Panc1 (cell line): ENCODE results near the gene ACP2. TPM values are rescaled to one million over a fixed set of nuclear protein-coding genes. Genes with fewer than 3 reads are reported as not detected.
"Not testable (repeated sequence)": the region's sequence is repeated elsewhere in the genome, so short reads cannot be mapped to it uniquely, and the experiment has no call there.

Experiments
- ATAC-seq: fragments of 200-7000 bp; cut with Tn5 transposase; 2 replicates; pipeline ENCODE4 v1.9.1; 2020; ENCODE audit warnings: mild to moderate bottlenecking, moderate library complexity
- BruUV-seq: library from RNA; stranded (reverse); fragments of 400-500 nt; replicated peaks from 2 replicates; lab custom pipeline; 2021; lab: Mats Ljungman, UMichigan
- CTCF ChIA-PET: fragments of 300-600 bp; sonication (Branson Sonifier 250); formaldehyde crosslinking; loops from one replicate; lab custom pipeline; 2022; ENCODE audit warnings: antibody characterized with exemption; lab: Charles Lee
- POLR2A ChIA-PET: fragments of 300-600 bp; sonication (Branson Sonifier 250); formaldehyde crosslinking; loops from one replicate; lab custom pipeline; 2022; ENCODE audit warnings: antibody characterized with exemption; lab: Charles Lee
- DNase-seq: peaks from one replicate; pipeline ENCODE4 v3.0.0-alpha.2; 2010; ENCODE audit warnings: low read depth, low spot score
- H3K27ac ChIP-seq: 2 replicates; pipeline ENCODE4 v1.5.1; 2011; ENCODE audit warnings: mild to moderate bottlenecking, low read length, inconsistent platforms
- H3K27me3 ChIP-seq: fragments of 200-500 bp; sonication (Bioruptor generic); 2 replicates; pipeline ENCODE4 v1.6.0; 2014; ENCODE audit warnings: low read length, inconsistent platforms; ENCODE audit not compliant: control insufficient read depth, insufficient read depth
- H3K36me3 ChIP-seq: fragments of 200-500 bp; sonication (Bioruptor generic); 2 replicates; pipeline ENCODE4 v1.5.1; 2014; ENCODE audit warnings: inconsistent platforms, mild to moderate bottlenecking, low read length, moderate library complexity; ENCODE audit not compliant: control insufficient read depth, insufficient read depth
- H3K4me1 ChIP-seq: 2 replicates; pipeline ENCODE4 v1.5.1; 2011; ENCODE audit warnings: inconsistent platforms, mild to moderate bottlenecking, low read length, moderate library complexity; ENCODE audit not compliant: control insufficient read depth, insufficient read depth
- H3K4me3 ChIP-seq, 2 experiments: 2 replicates each; pipeline ENCODE4 v1.5.1; 2011 to 2012; ENCODE audit warnings: low read depth in 2 of 2, low read length in 2 of 2, mild to moderate bottlenecking in 2 of 2, inconsistent platforms in 1 of 2, moderate library complexity in 1 of 2
- H3K9me3 ChIP-seq: fragments of 200-500 bp; sonication (Bioruptor generic); 2 replicates; pipeline ENCODE4 v1.5.1; 2014; ENCODE audit warnings: low read depth, mild to moderate bottlenecking, inconsistent platforms, low read length, moderate library complexity; ENCODE audit not compliant: control insufficient read depth, insufficient read depth
- CTCF ChIP-seq: fragments of 450-650 bp; IDR thresholded peaks from 2 replicates; pipeline ENCODE4 v1.5.1; 2017; ENCODE audit warnings: mild to moderate bottlenecking
- POLR2AphosphoS5 ChIP-seq: IDR thresholded peaks from 2 replicates; pipeline ENCODE4 v1.6.1; 2012; ENCODE audit warnings: mild to moderate bottlenecking, low read depth, low read length, moderate library complexity
- SIN3A ChIP-seq: IDR thresholded peaks from 2 replicates; pipeline ENCODE4 v1.6.1; 2012; ENCODE audit warnings: low read depth, mild to moderate bottlenecking, low read length, moderate library complexity, borderline replicate concordance; ENCODE audit not compliant: insufficient read depth
- TCF7L2 ChIP-seq: IDR thresholded peaks from 2 replicates; pipeline ENCODE4 v1.6.1; 2011; ENCODE audit warnings: mild to moderate bottlenecking, low read depth, low read length, inconsistent platforms
- in situ Hi-C: cut with HindIII; loops from 2 replicates; pipeline ENCODE4 v1.10.0; 2016; ENCODE audit warnings: low sequenced_read_pairs, low pct_unique_long_range_greater_than_20kb
- intact Hi-C: fragments of 100-400 bp; cut with micrococcal nuclease; formaldehyde crosslinking; loops from one replicate; pipeline ENCODE4 v1.10.0; 2022; ENCODE audit not compliant: unreplicated experiment
- total RNA-seq: library from RNA; stranded (reverse); gene quantifications from one replicate; pipeline ENCODE4 v1.2.1, GENCODE V29; 2021; ENCODE audit not compliant: unreplicated experiment
- TF ChIP-seq, protein P1 (sequence below), 2 experiments: IDR thresholded peaks; 2 replicates each; pipeline ENCODE4 v1.6.1; 2011 to 2012; ENCODE audit warnings: low read depth in 2 of 2, control low read depth in 1 of 2, low read length in 1 of 2, mild to moderate bottlenecking in 1 of 2, moderate library complexity in 1 of 2; ENCODE audit not compliant: insufficient read depth in 1 of 2

ACP2 gene
- total RNA-seq, 1 experiment from 2014 or later, result 28.4 TPM

- TF ChIP-seq, protein P1, sequence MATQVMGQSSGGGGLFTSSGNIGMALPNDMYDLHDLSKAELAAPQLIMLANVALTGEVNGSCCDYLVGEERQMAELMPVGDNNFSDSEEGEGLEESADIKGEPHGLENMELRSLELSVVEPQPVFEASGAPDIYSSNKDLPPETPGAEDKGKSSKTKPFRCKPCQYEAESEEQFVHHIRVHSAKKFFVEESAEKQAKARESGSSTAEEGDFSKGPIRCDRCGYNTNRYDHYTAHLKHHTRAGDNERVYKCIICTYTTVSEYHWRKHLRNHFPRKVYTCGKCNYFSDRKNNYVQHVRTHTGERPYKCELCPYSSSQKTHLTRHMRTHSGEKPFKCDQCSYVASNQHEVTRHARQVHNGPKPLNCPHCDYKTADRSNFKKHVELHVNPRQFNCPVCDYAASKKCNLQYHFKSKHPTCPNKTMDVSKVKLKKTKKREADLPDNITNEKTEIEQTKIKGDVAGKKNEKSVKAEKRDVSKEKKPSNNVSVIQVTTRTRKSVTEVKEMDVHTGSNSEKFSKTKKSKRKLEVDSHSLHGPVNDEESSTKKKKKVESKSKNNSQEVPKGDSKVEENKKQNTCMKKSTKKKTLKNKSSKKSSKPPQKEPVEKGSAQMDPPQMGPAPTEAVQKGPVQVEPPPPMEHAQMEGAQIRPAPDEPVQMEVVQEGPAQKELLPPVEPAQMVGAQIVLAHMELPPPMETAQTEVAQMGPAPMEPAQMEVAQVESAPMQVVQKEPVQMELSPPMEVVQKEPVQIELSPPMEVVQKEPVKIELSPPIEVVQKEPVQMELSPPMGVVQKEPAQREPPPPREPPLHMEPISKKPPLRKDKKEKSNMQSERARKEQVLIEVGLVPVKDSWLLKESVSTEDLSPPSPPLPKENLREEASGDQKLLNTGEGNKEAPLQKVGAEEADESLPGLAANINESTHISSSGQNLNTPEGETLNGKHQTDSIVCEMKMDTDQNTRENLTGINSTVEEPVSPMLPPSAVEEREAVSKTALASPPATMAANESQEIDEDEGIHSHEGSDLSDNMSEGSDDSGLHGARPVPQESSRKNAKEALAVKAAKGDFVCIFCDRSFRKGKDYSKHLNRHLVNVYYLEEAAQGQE (IDR thresholded peaks at IDR 0.05; ENCODE audit: insufficient read depth in 1 of 2, low read depth in 2 of 2, low read length in 1 of 2), result no peak
- TF ChIP-seq CTCF, result no peak
- TF ChIP-seq SIN3A, result no peak
- no peak for TF ChIP-seq TCF7L2
- no peak for TF ChIP-seq POLR2AphosphoS5
- intact Hi-C loops (no loop called here), in situ Hi-C loops (no loop called here)
- Histone ChIP-seq H3K9me3 (no peaks in the 10 kb centered on the region), H3K4me3 (no peak overlapping the region), H3K27me3 (no peaks in the 10 kb centered on the region), H3K27ac (no peak overlapping the region), H3K4me1 (peaks cover 26% of the 10 kb centered on the region), H3K36me3 (no peaks in the 10 kb centered on the region)
- ChIA-PET CTCF (interaction anchor here (0.6 to 0.7 kb wide), 2 partner anchors 23 to 68 kb away, joined by 3 to 13 read pairs; partner anchors contain the start of gene DDB2), POLR2A (interaction anchor here (0.5 to 0.7 kb wide), 2 partner anchors 9 to 14 kb away, joined by 14 to 21 read pairs; no protein-coding TSS in a partner anchor)
- ATAC-seq, result no peak
- no peak for DNase-seq
- BruUV-seq, result no TSS peak
These were observed 56.5 kb downstream of the ACP2 start for GRCh38 chr11:47192111-47192510.

GRCh38 chr11:47191137-47191536, 57.5 kb downstream of the ACP2 start:
- intact Hi-C loops, CTCF ChIA-PET, H3K36me3 ChIP-seq, H3K9me3 ChIP-seq, in situ Hi-C loops, H3K4me3 ChIP-seq, H3K27me3 ChIP-seq, DNase-seq, BruUV-seq, ATAC-seq: not testable (repeated sequence)
- POLR2A ChIA-PET, result interaction anchor here (0.7 kb wide), 2 partner anchors 13 to 52 kb away, joined by 3 to 14 read pairs; no protein-coding TSS in a partner anchor
- peak overlapping the region; percentile 20; the same call in 1 of the 2 replicates for H3K27ac ChIP-seq
- H3K4me1 ChIP-seq, result peaks cover 26% of the 10 kb centered on the region

Other genes starting within 250 kb of the ACP2 start
- gene ARFGAP2, start 71.9 kb downstream of the ACP2 start, total RNA-seq, result 61.4 TPM
- 45.3 TPM for gene PACSIN3, start 62.4 kb downstream of the ACP2 start, total RNA-seq
- 33.6 TPM for gene DDB2, start 33.8 kb downstream of the ACP2 start, total RNA-seq
- gene NR1H3, start 9.2 kb upstream of the ACP2 start, total RNA-seq, result 17.2 TPM
- gene MADD, start 21.3 kb upstream of the ACP2 start, total RNA-seq, result 51.1 TPM
- gene MYBPC3, start 103.9 kb upstream of the ACP2 start, total RNA-seq, result not detected
- gene SPI1, start 129.7 kb upstream of the ACP2 start, total RNA-seq, result 0.31 TPM
- gene SLC39A13, start 159.8 kb upstream of the ACP2 start, total RNA-seq, result 50.2 TPM
- gene PSMC3, start 177.6 kb upstream of the ACP2 start, total RNA-seq, result 181 TPM
- gene RAPSN, start 200.3 kb upstream of the ACP2 start, total RNA-seq, result 1.8 TPM